HepG2 (cell line): Measurements from ENCODE around the gene NPBWR2. TPM values are rescaled to one million over a fixed set of nuclear protein-coding genes. Genes with fewer than 3 reads are reported as not detected.
A peak's percentile ranks its signal among the peaks of the same experiment; 100 is the strongest.

Experiments used
- BORCS8-MEF2B ChIP-seq: sonication (generic); formaldehyde crosslinking; IDR thresholded peaks from 2 replicates; pipeline ENCODE4 v1.8.0; 2022; ENCODE audit warnings: mild to moderate bottlenecking, missing genetic modification reagents
- CEBPG ChIP-seq: IDR thresholded peaks from 2 replicates; pipeline ENCODE4 v1.6.1; 2016
- FOXP1 ChIP-seq, 2 experiments: fragments of 450-650 bp in 1 of 2; IDR thresholded peaks; 2 replicates each; pipeline ENCODE4 v1.6.1; 2017 to 2018; ENCODE audit warnings: antibody characterized with exemption in 1 of 2
- GRHL1 ChIP-seq: sonication (generic); formaldehyde crosslinking; conservative IDR thresholded peaks from 2 replicates; pipeline ENCODE4 v1.8.0; 2022; ENCODE audit warnings: missing genetic modification reagents
- HMG20B ChIP-seq: conservative IDR thresholded peaks from 2 replicates; pipeline ENCODE4 v1.6.1; 2016; ENCODE audit warnings: missing genetic modification reagents, missing compliant biosample characterization
- HOMEZ ChIP-seq: IDR thresholded peaks from 2 replicates; pipeline ENCODE4 v1.6.1; 2016; ENCODE audit warnings: low read depth
- IRF9 ChIP-seq: sonication (generic); formaldehyde crosslinking; IDR thresholded peaks from 2 replicates; pipeline ENCODE4 v1.8.0; 2022; ENCODE audit warnings: missing genetic modification reagents, mild to moderate bottlenecking, borderline replicate concordance
- MYC ChIP-seq: sonication (generic); formaldehyde crosslinking; IDR thresholded peaks from 2 replicates; pipeline ENCODE4 v1.9.0; 2021; ENCODE audit warnings: missing genetic modification reagents, borderline replicate concordance
- POLR2G ChIP-seq: fragments of 200-400 bp; formaldehyde crosslinking; IDR thresholded peaks from 2 replicates; pipeline ENCODE4 v1.6.1; 2018; ENCODE audit warnings: mild to moderate bottlenecking, low read depth, low read length, moderate library complexity
- RNF2 ChIP-seq: fragments of 450-650 bp; conservative IDR thresholded peaks from 2 replicates; pipeline ENCODE4 v1.6.1; 2016; ENCODE audit warnings: low read depth
- SMARCC2 ChIP-seq: fragments of 450-650 bp; IDR thresholded peaks from 2 replicates; pipeline ENCODE4 v1.6.1; 2017; ENCODE audit warnings: antibody characterized with exemption, mild to moderate bottlenecking
- TFE3 ChIP-seq: IDR thresholded peaks from 2 replicates; pipeline ENCODE4 v1.6.1; 2016
- YEATS4 ChIP-seq: sonication (generic); formaldehyde crosslinking; IDR thresholded peaks from 2 replicates; pipeline ENCODE4 v1.4.0; 2020; ENCODE audit warnings: missing genetic modification reagents, borderline replicate concordance
- ZBTB34 ChIP-seq: sonication (generic); formaldehyde crosslinking; IDR thresholded peaks from 2 replicates; pipeline ENCODE4 v1.8.0; 2022; ENCODE audit warnings: mild to moderate bottlenecking, missing genetic modification reagents
- ZEB1 ChIP-seq: IDR thresholded peaks from 2 replicates; pipeline ENCODE4 v1.6.1; 2012; ENCODE audit warnings: mild to moderate bottlenecking, low read depth, inconsistent platforms; ENCODE audit not compliant: insufficient replicate concordance
- ZNF713 ChIP-seq: sonication (generic); formaldehyde crosslinking; IDR thresholded peaks from 2 replicates; pipeline ENCODE4 v1.4.0; 2020; ENCODE audit warnings: mild to moderate bottlenecking, missing genetic modification reagents
- ZNF788 ChIP-seq: sonication (generic); formaldehyde crosslinking; IDR thresholded peaks from 2 replicates; pipeline ENCODE4 v1.5.0; 2020; ENCODE audit warnings: mild to moderate bottlenecking, missing genetic modification reagents, borderline replicate concordance
- ZNF792 ChIP-seq: IDR thresholded peaks from 2 replicates; pipeline ENCODE4 v1.6.1; 2016
- ZNF878 ChIP-seq: sonication (generic); formaldehyde crosslinking; IDR thresholded peaks from 2 replicates; pipeline ENCODE4 v1.8.1; 2023; ENCODE audit warnings: mild to moderate bottlenecking, missing genetic modification reagents, moderate library complexity
- ZSCAN12 ChIP-seq: sonication (generic); formaldehyde crosslinking; IDR thresholded peaks from 2 replicates; pipeline ENCODE4 v1.9.0; 2021; ENCODE audit warnings: mild to moderate bottlenecking, missing genetic modification reagents
- polyA plus RNA-seq, 8 experiments: library from polyadenylated mRNA; depleted of rRNA in 3 of 8; stranded (reverse) in 7 of 8; unstranded in 1 of 8; fragments of >200 nt; fragmentation: Illumina TruSeq in 4 of 8; extraction: Trizol in 4 of 8; gene quantifications; 2 replicates each; pipeline versions ENCODE4 v1.2.1 to v1.2.3, GENCODE V29; 2011 to 2016; ENCODE audit warnings: low read depth in 4 of 8, missing spikeins in 1 of 8, mixed read lengths in 1 of 8; ENCODE audit not compliant: insufficient read depth in 1 of 8
- total RNA-seq, 5 experiments: library from RNA; depleted of rRNA; stranded (reverse); fragments of >200 nt; fragmentation: Illumina TruSeq; extraction: Trizol; gene quantifications; 2 replicates each; pipeline ENCODE4 v1.2.3, GENCODE V29; 2016; ENCODE audit warnings: low read depth in 1 of 5

The NPBWR2 gene
- total and polyA plus RNA-seq, 2 of the 13 experiments (the other 11 are each of a cell fraction or from before 2014, with no cell fraction given): not detected

GRCh38 chr20:64065062-64065973 is 42.0 kb downstream of the NPBWR2 start (continued):
- TF ChIP-seq HOMEZ (CRISPR knock-in tag) (peak; percentile 12; the same call in 1 of the 2 replicates), ZEB1 (no peak), HMG20B (CRISPR knock-in tag) (no peak), POLR2G (peak; percentile 8), ZNF788 (peak; percentile 74), TFE3 (CRISPR knock-in tag) (peak; percentile 42; the same call in 1 of the 2 replicates), FOXP1 (IDR thresholded peaks at IDR 0.05) (no peak), FOXP1 (CRISPR knock-in tag; IDR thresholded peaks at IDR 0.05) (no peak), ZBTB34 (0 out of 2 replicates have a peak, but pooled peaks have one; percentile 34), CEBPG (CRISPR knock-in tag) (no peak), GRHL1 (CRISPR knock-in tag) (no peak), BORCS8-MEF2B (CRISPR knock-in tag) (peak; percentile 88), IRF9 (CRISPR knock-in tag) (peak; percentile 56), MYC (CRISPR knock-in tag) (peak; percentile 89), ZNF713 (CRISPR knock-in tag) (no peak), ZSCAN12 (CRISPR knock-in tag) (no peak), YEATS4 (CRISPR knock-in tag) (peak; percentile 42; the same call in 1 of the 2 replicates), ZNF792 (CRISPR knock-in tag) (no peak; the same call in 1 of the 2 replicates), ZNF878 (no peak), RNF2 (no peak), SMARCC2 (no peak)
